ENCODE measurements around the gene SMAD2.
"Not testable (repeated sequence)": the region's sequence is repeated elsewhere in the genome, so short reads cannot be mapped to it uniquely, and the experiment has no call there.

SMAD2 gene

GRCh38 chr18:47930199-47930930 is at the start of gene SMAD2:
Gene SMAD2 (minus strand): TSS chr18:47930659. CDS start chr18:47896756, 33,903 bp downstream.
- DNase-seq = no peak

DNA sequence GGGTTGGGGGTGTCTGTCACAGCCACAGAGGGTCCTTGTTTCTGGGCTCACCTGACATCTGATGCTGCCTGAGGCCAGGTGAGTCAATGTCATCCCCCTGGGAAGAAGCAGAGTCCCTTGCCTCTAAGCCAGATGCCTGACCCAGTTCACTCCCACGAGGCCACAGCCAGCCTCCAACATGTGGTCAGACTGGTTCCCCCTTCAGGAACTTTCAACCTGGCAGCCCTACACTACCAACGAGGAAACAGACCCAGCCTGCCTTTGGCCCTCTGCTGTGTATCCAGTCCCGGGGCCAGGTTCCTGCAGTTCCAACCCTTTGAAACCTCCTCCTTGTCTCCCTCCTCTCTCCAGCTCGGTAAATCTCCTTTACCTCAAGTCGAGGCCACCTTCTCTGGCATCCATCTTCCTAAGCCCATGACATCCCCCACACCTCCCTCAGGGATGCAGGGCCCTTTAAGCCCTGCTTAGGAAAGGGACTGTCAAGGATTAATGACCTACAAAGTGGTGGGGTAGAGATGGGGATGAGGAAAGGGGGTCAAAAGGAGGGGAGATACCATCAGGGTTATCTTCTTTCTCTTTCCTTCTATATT is 49.2 kb upstream of the SMAD2 start:
- DNase-seq = no peak

- DNase-seq = no peak
Measured at GRCh38 chr18:47978603-47979002, 48.1 kb upstream of the SMAD2 start.

DNA sequence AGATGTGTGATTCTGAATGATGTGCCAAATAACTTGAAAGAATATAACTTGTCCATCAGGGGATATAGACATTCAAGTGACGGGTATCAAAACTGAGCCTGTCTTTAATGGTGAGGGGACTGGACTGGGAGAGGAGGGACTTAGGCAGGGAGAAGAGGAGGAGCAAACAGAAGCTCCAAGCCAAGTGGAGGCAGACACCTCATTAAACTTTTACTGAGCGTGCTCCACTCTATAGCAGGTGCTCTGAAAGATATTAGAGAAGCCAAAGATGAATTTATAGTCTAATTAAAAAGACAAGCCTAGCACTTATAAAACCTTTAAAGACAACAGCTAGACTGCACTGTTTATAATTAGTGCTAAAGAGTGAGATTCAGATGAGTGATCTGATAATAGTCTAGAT is 47.7 kb upstream of the SMAD2 start:
- DNase-seq = no peak

GRCh38 chr18:47975701-47976100 is 45.2 kb upstream of the SMAD2 start:
- no peak for DNase-seq

- DNase-seq = no peak
Measured at GRCh38 chr18:47975105-47975504, 44.6 kb upstream of the SMAD2 start.

DNA sequence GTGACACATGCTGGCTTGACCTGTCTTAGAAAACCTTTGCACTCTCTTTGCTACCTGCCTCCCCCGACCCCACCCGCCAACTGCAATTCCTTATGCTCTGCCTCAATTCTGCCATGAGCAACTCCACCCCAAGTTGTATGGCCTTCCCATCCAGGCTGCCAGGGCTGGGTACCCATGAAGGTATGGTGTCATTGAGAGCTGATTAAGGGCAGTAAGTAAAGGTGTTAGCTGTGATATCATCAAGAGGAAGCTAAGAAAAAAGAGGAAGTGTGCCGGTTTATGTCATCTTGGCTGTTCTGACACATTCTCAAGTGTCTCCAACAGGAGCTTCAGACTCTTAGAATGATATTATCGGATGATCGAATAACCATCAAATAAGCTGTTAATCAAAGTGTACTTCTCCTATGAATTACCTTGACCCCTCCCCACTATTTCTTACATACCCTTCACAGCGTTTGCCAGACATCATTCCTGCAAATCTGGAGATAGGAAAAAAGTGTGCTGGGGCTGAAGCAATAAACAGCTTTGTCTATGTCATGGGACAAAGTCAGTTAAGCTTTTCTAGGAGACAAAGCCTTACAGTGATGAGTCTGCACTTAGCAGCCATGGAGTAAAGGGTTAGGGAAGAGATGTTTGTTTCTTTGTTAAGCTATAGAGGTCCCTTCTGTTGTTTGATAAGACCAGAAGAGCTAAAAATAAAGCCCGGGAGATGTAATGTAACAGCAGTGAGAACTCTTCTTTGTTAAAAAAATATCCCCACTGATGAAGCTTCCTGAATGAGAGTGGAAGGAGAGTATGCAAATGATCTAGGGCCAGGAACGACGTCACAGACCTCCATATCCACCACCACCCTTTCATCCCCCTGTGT is 40.4 kb upstream of the SMAD2 start:
- no peak for DNase-seq

- no peak for DNase-seq
Measured at GRCh38 chr18:47969816-47970215, 39.4 kb upstream of the SMAD2 start.

DNA sequence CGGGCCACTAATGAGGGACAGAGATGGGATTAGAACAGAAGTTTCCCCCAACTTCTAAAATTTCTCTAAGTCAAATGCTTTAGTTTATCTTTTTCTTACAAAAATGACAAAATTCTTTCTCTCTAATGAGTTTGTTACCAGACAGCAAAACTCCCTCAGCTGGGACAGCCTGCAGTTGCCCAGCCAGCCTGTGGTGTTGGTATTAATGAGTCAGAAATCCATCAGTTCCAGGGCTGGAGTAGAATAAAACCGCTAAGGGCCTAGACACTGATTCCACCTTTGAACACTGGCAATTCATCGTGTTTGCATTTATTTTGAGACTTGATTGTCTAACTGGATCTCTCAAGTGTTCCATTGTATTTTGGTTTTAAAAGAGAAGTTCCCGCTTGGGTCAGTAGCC is 38.3 kb upstream of the SMAD2 start:
- no peak for DNase-seq

- DNase-seq = no peak
Measured at GRCh38 chr18:47968006-47968676, 37.7 kb upstream of the SMAD2 start.

DNA sequence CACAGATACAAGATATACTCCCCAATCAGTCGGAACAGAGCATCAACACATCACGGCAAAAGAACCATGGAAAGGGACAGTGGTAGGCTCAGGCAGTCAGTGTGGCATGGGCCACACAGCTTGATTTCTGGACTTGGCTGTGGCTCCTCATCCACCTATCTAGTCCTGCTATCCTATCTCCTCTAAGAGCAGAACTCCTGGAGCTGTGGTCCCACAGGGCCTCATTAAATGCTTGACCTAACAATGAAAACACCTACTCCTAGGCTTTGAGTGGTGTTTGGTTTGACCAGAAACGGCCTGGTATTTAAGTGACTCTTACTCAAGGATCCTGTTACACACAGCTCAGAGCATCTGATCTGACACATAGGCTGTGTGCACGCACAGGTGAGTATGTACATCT is 33.6 kb upstream of the SMAD2 start:
- no peak for DNase-seq

GRCh38 chr18:47961003-47961402 is 30.5 kb upstream of the SMAD2 start:
- not testable (repeated sequence) for DNase-seq

GRCh38 chr18:47953471-47953931 is 23.0 kb upstream of the SMAD2 start:
- DNase-seq = peak; percentile 98

DNA sequence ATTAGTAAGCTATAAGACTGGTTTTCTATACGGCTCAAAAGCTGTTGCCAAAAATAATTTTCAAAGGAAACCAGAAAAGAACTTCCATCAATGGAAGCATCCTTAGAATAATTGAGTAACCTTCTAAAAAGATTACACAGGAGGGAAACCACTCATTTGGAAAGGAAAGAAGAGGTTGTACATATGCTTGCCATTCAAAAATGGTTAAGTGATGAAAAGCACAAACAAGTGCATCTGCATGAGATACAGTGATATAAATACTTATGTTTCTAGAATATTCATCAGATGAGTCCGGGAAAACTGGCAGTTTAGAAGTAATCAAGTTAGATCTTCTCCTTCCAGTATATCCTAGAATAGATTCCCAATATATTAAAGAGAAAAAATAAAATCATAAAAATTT is 20.1 kb upstream of the SMAD2 start:
- no peak for DNase-seq

DNA sequence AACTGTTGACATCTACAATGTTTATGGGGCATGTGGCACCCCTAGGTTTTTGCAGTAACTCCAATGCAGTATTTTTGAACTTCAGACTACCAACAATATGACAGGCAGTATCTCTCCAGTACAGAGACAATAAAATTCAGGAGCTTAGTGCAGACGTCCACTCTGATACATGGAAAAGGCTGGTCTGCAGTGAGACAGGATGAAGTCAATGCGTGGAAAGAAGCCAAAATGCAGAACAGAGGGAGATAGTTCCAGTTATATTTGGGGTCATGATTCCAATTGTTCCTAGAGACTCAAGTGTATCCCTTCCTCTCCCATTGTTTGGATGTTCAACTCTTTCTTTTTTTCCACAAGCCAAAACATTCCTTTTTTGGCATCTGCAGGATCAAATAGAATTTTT is 18.7 kb upstream of the SMAD2 start:
- no peak for DNase-seq

- DNase-seq = no peak
Measured at GRCh38 chr18:47946889-47947288, 16.4 kb upstream of the SMAD2 start.

DNA sequence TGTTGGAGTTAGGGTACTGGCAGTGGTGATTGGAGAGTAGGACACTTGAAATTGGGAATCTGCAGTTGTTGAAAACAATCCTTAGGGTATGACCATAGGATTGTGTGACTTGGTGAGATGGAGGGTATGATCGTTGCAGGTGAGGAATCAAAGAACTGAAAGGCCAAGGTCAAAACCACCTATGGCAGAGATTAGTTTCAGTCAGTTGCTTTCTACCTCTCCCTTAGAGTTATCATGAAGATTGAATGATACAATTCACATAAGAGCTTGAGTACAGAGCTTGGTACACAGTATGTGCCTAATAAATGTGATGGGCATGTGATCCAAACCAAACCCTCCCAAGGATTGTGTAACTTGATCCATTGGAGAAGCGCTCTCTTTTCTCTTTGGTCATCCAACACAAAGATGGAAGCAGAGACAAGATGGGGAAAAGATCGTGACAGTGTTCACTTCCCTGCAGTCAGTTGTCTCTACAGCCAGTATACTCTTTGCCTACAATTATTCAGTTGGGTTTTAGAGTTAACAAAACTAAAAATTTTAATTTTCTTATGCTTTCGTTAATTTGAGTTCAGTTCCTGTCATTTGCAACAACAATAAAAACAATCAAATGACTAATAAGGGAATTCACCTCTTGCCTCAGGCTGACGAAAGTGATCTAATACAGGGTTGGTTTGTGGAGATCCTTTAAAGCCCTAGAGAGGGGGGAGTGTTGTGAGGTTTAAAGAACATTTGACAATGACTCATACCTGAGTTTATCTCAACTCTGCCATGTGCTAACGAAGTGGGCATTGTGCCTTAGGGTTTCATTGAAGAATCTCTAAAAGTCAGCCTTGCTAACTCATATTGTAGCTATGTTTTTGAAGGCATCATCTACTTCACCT is 14.8 kb upstream of the SMAD2 start:
- DNase-seq = no peak

- DNase-seq = no peak
Measured at GRCh38 chr18:47936952-47937351, 6.5 kb upstream of the SMAD2 start.

DNA sequence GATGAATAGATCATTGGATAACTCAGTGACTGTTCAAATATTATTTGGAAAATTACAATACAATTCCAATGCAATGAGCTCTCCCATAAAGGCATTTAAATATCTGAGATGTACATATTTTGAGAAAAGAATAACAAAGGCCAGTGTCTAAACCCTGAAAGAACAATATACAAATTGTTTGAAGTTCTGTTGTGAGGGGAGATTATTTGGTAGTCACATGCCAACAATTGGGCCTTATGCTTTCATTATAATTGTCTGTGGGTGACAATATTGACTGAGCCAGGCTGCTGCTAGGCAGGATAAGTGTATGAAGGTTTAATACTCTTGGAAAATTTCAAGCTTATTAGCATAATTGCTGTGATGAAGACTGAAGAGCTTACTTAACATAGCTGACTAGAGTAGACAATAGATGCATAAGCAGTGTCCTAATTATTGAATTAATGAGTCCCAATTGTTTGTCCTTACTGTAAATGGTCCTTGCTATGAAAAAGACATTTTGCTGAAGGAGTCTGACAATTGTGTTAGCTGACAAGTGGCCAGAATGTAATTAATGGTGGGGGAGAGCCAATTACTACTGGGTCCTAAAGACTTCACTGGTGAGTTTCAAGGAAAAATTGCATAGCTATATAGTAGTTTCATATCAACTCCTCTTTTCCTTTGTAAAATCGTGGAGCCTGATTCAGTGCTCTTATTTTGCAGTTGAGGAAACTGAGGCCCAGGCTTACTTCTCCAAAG is 5.0 kb upstream of the SMAD2 start:
- DNase-seq = no peak

- peak; percentile 28 for DNase-seq
Measured at GRCh38 chr18:47932603-47933002, 2.1 kb upstream of the SMAD2 start.

- DNase-seq = no peak
Measured at GRCh38 chr18:47932190-47932589, 1.7 kb upstream of the SMAD2 start.
